Urothelium cell line (cell line): ENCODE measurements around the gene NVL.

Experiments
- DNase-seq: peaks from one replicate; pipeline ENCODE4 v3.0.0; 2011; ENCODE audit warnings: low spot score, mixed read lengths
- FAIRE-seq: peaks from 2 replicates; lab custom pipeline; 2011; peaks lifted over from hg19 to GRCh38; lab: Jason Lieb, UNC

NVL gene

DNA sequence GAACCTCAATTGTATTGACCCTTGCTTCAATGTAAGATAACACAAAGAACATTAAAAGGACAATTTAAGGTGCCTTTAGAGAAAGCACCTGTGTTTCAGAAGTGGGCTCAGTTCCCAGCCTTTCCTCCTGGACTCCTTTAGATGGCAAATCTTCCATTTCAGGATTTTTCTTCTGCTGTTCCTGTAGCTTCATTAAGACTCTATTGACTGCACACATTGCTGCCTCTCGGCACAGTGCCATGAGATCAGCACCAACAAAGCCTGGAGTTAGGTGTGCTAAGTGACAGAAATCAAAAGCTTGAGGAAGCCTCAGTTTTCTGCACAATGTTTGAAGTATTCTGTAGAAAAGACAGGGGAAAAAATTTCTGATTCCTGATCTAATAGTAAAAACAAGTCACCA is 40.6 kb downstream of the NVL start:
- FAIRE-seq (no peak), DNase-seq (no peak)

DNA sequence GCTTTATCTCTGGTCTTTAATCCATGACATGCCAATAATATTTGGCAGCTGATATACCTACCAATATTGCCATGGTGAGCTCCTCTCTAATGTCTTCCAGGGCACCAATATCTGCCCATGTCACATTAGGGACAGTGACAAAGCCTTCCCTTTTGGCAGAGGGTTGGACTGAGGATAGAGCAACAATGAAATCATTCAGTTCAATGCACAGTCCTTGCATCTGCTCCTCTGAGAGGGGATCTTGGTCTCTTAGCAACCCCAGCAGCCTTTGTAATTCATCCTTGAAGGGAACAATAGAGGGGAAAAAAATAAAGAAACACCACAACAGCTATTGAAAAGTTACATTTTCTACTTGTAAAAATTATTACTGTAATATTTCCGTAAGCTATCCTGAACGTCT is 42.3 kb downstream of the NVL start:
- no peak for DNase-seq
- FAIRE-seq, result no peak

DNA sequence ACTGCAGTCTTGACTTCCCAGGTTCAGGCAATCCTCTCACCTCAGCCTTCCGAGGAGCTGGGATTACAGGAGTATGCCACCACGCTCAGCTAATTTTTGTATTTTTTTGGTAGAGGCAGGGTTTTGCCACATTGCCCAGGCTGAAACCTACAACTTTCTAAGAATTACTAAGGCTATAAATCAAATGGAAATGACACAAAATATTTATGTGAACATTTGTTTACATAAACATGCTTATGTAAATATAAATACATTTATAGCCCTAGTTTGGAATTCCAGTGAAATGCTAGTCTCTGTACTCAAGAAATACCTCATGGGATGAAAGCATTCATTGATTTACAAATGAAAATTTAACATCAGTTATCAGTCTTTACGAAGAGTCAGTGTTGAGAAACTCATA is 47.8 kb downstream of the NVL start:
- DNase-seq (no peak), FAIRE-seq (no peak)

DNA sequence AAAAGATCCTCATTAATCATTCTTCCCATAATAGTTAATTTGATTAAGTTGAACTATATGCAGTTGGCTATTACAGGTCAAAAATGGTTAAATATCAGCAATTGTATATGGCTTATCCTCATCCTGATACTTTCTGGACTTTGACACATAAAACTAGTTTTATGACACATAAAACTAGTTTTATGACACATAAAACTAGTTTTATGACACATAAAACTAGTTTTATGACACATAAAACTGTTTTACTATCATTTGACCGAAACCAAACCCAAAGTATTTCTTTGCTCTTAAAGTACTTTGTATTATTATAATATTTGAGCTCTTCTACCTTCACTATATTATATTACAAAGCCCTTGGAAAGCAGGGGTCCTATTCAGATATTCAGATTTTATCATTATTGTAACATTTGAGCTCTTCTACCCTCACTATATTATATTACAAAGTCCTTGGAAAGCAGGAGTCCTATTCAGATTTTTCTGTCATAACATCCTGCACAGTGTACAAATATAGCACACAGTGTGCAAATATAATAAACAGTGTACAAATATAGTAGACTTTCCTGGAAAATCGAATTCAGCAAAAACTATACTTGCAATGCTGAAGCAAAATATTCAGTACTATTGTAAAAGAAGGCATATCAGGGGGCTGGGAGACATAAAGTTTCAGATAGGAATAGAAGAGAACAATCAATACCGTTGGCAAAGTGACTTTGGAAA is 53.0 kb downstream of the NVL start:
- DNase-seq (no peak), FAIRE-seq (no peak)

DNA sequence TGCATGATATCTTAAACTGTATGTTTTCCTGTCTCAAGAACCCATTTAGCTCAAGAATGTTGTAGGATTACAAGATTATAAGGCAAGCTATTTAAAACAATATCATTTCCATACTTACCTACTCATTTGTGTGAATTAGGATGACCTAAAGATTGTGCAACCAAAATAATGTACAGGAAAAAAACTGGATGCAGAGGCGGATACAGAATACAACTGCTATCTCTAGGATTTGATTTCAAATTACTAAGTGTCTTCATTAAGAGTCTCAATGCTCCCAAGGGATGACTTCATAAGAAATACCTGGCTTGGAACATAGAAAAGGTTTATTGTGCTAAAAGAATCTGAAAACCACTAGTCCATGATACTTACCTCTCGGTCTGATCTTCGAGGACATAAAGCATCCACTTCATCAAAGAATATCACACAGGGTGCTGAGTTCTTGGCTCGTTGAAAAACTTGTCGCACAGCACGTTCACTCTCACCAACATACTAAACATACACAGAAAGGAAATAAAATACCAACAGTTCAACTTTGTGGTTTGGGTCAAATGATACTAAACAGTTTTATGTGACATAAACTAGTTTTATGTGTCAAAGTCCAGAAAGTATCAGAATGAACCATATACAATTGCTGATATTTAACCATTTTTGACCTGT is 54.9 kb downstream of the NVL start:
- FAIRE-seq (no peak), DNase-seq (no peak)

DNA sequence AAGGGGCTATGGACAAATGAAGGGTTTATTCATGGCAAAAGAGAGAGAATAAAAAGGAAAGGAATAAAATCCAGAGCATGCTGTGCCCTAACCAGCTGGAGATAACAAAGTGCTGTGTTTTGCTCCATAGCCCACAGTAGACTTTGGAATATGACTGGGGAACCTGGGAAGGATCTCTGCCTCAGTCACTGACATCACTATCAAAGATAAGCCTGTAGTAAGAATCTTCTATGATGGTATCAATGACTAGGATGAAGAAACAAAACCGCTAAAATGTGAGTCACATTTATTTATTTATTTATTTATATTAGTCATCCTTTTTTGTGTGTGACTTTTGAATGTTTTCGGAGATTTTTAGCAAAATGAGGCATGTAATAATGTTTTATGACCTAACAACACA is 56.3 kb downstream of the NVL start:
- DNase-seq (peak; percentile 13), FAIRE-seq (no peak)

DNA sequence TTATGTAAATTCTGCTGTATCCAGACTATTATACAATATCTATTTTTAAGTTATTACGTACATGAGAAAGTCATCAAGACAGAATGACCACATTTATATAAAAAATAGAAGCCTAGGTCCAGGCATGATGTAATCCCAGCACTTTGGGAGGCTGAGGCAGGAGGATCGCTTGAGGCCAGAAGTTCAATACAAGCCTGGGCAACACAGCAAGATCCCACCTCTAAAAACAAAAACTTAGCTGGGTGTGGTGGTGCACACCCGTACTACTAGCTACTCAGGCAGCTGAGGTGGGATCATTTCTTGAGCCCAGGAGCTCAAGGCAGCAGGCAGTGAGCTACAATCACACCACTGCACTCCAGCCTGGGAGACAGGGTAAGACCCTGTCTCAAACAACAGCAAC is 58.9 kb downstream of the NVL start:
- FAIRE-seq (no peak), DNase-seq (no peak)

DNA sequence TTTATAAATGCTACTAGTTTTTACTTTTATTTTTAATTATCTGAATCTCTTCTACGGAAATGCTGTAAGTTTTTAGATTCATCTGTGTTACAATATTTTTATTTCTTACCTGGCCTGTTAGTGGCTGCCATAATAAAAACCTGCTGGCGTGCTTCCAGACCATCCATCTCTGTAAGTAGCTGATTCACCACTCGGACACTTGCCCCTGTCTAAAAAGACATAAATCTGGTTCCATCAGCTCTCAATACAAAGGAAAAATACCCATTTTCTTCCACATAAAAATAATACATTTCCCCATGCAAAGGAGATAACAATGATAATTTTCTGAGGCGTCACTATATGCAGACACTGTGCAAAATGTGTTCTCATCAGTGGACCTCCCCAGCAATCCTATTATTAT is 62.0 kb downstream of the NVL start:
- FAIRE-seq, result no peak
- DNase-seq, result no peak

DNA sequence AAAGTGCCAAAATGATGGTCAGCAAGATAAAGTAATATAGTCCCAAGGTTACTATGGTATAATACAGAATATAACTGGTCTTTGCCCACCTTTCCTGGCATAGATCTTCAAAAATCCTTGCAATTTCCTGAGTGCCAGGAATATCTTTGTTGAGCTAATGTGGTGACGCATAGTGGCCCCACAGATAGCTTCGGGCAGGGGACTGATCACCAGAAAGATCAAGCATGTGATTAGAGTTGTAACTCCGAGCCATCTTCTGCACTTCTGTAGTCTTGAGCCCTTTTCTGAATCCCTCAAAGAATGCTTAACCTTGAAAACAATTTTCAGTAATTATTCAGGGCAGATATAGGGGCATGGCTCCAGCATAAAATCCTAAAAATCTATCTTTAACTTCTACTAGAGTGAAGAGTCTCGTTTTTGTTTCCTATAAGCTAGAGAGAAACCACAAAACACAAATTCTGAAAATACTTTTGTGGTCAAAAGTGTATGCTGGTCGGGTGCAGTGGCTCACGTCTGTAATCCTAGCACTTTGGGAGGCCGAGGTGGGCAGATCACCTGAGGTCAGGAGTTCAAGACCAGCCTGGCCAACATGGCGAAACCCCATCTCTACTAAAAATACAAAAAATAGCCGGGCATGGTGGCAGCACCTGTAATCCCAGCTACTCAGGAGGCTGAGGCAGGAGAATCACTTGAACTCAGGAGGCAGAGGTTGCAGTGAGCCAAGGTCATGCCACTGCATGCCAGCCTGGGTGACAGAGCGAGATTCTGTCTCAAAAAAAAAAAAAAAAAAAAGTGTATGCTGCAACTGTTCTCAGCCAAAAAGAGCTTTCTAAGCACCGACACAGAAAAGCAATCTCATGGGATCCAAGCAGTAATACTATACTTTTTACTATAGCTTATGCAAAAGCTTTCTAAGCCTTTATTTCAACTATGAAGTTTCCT is 62.8 kb downstream of the NVL start:
- no peak for FAIRE-seq

DNA sequence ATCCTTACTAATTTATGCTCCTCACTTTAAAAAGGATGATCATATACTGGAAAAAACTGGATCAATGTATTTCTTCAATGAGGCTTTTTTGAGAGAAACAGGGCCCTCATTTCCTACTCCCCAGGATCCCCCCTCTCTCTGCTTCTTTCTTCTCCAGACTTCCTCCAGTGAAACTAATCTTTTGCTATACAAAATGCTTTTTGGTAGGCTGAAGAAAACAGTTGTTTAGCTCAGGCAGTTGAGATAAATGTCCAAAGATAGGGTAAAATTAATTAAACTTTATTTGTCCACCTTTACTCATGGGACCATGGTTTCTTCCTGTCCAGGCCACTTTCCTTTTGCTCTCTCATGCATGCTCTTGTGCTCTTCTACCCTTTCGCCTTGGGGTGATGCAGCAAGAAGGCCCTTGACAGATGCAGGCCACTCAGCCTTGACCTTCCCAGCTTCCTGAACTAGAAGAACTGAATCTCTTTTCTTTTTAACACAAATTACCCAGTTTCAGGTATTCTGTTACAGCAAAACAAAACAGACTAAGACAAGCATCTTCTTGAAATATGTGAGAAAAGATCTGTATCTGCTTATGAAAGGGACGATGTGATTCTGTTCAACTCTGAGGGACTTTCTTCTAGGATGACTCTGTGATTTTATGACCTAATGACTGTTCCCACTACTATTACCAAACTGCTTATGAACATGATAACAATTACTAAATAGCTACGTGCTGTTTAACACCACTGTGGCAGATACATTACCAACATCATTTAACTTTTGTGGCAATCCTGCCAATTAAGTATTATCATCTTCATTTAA is 63.7 kb downstream of the NVL start:
- FAIRE-seq (no peak), DNase-seq (no peak)

More for the DNA sequence above, 62.8 kb downstream of the NVL start:
- DNase-seq, result no peak

DNA sequence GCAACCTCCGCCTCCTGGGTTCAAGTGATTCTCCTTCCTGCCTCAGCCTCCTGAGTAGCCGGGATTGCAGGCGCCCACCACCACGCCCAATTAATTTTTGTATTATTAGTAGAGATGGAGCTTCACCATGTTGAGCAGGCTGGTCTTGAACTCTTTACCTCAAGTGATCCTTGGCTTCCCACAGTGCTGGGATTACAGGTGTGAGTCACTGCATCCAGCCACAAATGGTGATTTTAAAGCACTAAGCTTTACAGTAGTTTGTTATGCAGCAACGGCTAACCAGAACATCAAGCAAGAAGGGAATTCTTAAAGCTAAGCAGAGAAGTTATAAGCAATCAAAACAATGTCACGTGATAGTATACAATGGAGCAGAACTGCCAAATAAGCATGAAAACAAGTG is 65.7 kb downstream of the NVL start:
- no peak for DNase-seq
- FAIRE-seq, result no peak

DNA sequence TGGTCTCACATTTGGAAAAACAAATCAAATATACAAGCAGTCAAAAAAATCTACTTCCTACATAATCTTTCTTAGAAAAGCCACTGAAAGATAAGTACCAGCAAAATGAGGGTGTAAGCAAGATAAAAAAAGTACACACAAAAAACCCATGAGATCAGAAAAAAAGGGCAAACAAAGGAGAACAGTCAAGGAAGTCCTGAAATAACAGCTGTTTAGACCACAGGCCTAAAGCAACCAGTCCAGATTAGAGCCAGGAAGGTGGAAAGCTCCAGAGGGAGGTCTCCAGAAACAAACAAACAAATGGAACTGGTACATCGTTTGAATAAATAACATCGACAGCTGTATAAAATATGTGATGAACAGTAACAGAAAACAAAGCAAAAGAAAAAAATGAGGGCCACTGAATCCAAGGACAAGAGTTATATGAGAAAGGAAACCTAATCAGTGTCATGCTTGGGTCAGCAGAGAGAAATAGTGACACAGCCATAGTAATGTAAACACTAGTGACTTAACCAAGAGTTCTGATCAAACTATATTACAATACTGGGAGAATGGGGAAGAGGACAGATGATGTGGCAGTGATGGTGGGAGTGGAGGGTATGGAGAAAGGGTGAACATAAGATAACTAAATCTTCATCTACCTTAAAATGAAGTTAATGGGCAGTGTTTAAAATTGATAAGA is 67.5 kb downstream of the NVL start:
- DNase-seq, result no peak
- FAIRE-seq, result no peak

DNA sequence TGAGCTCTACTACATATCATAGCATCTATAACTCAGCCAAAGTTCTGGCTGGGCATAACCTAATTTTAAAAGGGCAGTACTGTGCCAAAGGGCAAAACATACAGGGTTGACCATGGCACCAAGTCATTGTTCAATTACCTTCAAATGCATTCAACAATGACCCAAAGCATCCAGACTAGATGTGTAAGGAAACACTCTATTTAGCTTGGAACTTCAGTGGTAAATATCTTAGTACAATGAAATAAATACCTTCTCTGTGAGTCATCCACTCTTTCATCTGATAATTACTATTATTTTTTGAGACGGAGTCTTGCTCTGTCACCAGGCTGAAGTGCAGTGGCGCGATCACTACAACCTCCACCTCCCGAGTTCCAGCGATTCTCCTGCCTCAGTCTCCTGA is 70.0 kb downstream of the NVL start:
- DNase-seq (no peak), FAIRE-seq (no peak)

DNA sequence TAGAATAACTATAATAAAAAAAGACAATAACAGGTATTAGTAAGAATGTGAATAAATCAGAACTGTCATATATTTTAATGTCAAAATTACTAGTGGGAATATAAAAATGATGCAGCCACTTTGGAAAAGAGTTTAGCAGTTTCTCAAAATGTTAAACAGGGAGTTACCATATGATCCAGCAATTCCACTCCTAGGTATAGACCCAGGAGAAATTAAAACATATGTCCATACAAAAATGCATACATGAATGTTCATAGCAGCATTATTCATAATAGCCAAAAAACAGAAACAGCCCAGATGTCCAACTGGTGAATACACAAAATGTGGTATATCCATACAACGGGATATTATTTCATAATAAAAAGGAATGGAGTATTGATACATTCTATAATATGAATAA is 71.6 kb downstream of the NVL start:
- FAIRE-seq, result no peak

DNA sequence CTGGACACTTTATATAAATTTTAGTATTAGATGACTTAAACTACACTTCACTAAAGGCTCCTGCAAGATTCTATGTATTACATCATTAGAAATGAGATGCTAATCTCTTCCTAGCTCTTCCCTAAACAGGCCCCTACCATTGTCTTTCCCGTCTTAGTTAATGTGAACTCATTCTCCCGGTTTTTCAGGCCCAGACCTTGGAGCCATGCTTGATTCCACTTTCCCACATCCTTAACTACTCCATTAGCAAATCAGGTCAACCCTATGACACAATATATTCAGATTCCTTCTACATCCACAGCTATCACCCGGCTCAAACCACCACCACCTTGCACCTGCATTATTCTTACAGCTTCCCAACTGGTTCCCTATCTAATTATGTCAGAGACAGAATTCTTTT is 73.3 kb downstream of the NVL start:
- no peak for FAIRE-seq

More for the DNA sequence above, 71.6 kb downstream of the NVL start:
- DNase-seq, result no peak

DNA sequence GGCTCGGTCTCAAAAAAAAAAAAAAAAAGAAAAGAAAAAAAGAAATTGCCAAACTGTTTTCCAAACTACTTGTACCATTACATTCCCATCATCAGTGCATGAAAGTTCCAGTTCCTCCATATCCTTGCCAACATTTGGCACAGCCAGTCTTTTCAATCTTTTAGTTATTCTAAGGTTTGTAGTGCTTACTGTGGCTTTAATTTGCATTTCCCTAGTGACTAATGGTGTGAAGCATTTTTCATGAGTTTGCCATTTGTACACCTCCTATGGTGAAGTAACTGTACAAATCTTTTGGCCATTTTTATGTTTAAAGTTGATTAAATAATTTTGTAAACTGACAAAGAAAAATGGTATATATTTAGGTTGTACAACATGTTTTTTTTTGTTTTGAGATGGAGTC is 76.3 kb downstream of the NVL start:
- no peak for FAIRE-seq
- DNase-seq, result no peak

More for the DNA sequence above, 73.3 kb downstream of the NVL start:
- DNase-seq, result no peak

DNA sequence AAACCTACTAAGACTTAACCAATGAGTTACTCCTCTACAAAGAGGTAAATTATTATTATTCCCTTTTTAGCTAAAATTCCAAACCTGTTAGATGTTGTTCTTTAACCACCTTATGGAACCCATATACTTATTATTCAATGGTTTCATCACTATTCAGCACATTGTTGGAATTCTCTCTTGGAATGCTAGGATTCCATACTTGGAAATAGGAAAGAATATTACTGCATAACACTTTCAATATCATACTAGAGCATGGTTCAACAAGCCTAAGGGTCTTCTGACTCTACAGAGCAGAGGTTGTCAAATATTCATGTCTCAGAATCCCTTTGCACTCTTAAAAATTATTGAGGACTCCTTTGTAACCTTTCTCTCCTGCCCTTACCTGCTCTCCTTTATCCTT is 77.5 kb downstream of the NVL start:
- DNase-seq (no peak), FAIRE-seq (no peak)

DNA sequence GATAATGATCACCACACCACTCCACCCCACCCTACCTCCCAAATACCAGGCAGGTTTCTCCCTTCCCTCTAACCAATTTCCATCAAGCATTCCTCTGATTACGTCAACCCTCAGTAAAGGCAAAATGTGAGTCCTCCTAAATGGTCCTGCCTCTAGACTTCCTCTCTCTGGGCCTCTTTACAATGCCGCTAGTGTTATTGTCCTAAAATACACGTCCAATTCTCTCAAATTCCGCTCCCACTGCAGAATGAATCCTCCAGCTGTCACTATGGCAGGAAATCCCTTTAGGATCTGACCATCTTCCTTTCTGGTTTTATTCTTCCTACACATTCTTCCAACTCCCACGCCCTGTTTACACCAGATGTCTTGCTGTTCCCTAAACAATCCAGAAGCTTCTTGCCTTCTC is 78.2 kb downstream of the NVL start:
- DNase-seq, result no peak
- FAIRE-seq, result no peak

DNA sequence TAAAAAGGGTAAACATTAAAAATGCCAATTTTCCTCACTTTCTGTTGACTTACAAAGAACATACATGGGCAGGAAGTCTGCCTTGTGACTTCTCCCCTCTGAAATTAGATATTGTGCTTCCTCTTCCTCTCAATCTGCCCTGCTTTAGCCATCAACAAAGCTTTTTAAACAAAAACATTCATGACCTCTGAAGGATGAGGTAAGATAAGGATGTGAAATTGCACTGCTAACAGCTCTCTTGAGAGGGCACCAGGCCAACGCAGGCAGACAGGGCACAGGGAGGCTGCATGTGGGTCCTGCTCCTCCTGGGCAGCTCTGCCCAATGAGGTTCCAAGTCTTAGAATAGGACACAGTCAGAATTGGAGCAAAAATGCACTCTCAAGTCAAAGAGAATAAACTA is 84.8 kb downstream of the NVL start:
- FAIRE-seq, result no peak
- DNase-seq, result no peak

DNA sequence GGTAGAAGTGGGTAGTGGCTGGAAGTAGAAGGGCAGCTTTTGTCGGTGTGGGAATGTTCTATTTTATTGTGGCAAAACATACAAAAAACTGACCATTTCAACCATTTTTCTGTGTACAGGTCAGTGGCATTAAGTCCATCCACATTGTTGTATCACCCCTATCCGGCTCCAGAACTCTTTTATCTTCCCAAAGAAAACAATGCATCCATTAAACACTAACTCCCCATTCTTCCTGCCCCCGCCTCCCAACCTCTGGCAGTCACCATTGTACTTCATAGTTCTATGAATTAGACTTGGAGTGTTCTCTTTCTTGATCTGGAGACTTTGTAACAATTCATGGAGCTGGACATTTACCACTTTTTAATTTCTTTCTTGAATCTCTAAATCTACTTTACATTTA is 91.2 kb downstream of the NVL start:
- FAIRE-seq, result no peak

More for the DNA sequence above, 91.2 kb downstream of the NVL start:
- DNase-seq, result no peak
